MCF 10A (cell line): ENCODE results near the gene CYTH3. TPM values are rescaled to one million over a fixed set of nuclear protein-coding genes. Genes with fewer than 3 reads are reported as not detected.
"Not testable (repeated sequence)": the region's sequence is repeated elsewhere in the genome, so short reads cannot be mapped to it uniquely, and the experiment has no call there.

Experiments used
- BruUV-seq: library from RNA; stranded (reverse); fragments of 400-500 nt; replicated peaks from 2 replicates; lab custom pipeline; 2021; lab: Mats Ljungman, UMichigan
- CTCF ChIA-PET: fragments of 300-600 bp; sonication (Branson Sonifier 250); formaldehyde crosslinking; extraction: SDS; loops from one replicate; lab custom pipeline; 2021; ENCODE audit warnings: antibody characterized with exemption, inconsistent platforms; lab: Yijun Ruan, JAX
- POLR2A ChIA-PET: fragments of 300-600, 350-650 bp; sonication (Branson Sonifier 250); formaldehyde crosslinking; extraction: SDS; loops from one replicate; lab custom pipeline; 2020; ENCODE audit warnings: antibody characterized with exemption, inconsistent platforms; lab: Yijun Ruan, JAX
- DNase-seq: peaks from one replicate; pipeline ENCODE4 v3.0.0-alpha.2; 2018; ENCODE audit not compliant: unreplicated experiment
- H3K27ac Mint-ChIP-seq: one replicate; pipeline ENCODE4 v1.8.0; 2022; ENCODE audit warnings: mild to moderate bottlenecking, low read depth, mixed read lengths; ENCODE audit not compliant: unreplicated experiment
- H3K27me3 Mint-ChIP-seq: one replicate; pipeline ENCODE4 v1.8.0; 2022; ENCODE audit warnings: mixed read lengths; ENCODE audit not compliant: insufficient read depth, unreplicated experiment
- H3K36me3 Mint-ChIP-seq: one replicate; pipeline ENCODE4 v1.8.0; 2022; ENCODE audit warnings: mild to moderate bottlenecking, moderate library complexity, mixed read lengths; ENCODE audit not compliant: insufficient read depth, unreplicated experiment
- H3K4me1 Mint-ChIP-seq: one replicate; pipeline ENCODE4 v1.8.0; 2022; ENCODE audit warnings: mixed read lengths; ENCODE audit not compliant: insufficient read depth, unreplicated experiment
- H3K4me3 Mint-ChIP-seq: one replicate; pipeline ENCODE4 v1.8.0; 2022; ENCODE audit warnings: mild to moderate bottlenecking, moderate library complexity, mixed read lengths; ENCODE audit not compliant: unreplicated experiment
- H3K9me3 Mint-ChIP-seq: one replicate; pipeline ENCODE4 v1.8.0; 2022; ENCODE audit warnings: mixed read lengths; ENCODE audit not compliant: unreplicated experiment
- CTCF ChIP-seq: fragments of 200-600 bp; IDR thresholded peaks from one replicate; pipeline ENCODE4 v1.8.0; 2022; ENCODE audit warnings: antibody characterized with exemption, mild to moderate bottlenecking; ENCODE audit not compliant: unreplicated experiment
- intact Hi-C: fragments of 100-400 bp; cut with micrococcal nuclease; formaldehyde crosslinking; loops from 2 replicates; pipeline ENCODE4 v1.14.1; 2022
- total RNA-seq: library from RNA; stranded (reverse); gene quantifications from 2 replicates; pipeline ENCODE4 v1.2.3, GENCODE V29; 2022

CYTH3 gene
- total RNA-seq, 1 experiment from 2014 or later: 23.5 TPM

DNA sequence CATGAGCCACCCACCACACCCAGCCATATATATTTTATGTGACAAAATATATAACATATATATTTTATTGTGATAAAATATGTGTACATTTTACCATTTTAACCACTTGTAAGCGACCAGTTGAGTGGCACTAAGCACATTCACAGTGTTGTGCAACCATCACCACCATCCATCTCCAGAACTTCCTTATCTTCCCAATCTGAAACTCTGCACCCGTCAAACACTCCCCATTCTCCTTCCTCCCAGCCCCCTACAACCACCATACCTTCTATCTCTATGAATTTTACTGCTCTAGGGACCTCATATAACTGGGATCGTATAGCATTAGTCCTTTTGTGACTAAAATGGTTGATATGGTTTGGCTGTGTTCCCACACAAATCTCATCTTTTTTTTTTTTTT lies 20.8 kb upstream of the CYTH3 start:
- peaks cover 5% of the 10 kb centered on the region for H3K9me3 Mint-ChIP-seq
- no peak for TF ChIP-seq CTCF
- intact Hi-C loops: no loop called here
- no peak overlapping the region for H3K4me3 Mint-ChIP-seq
- CTCF ChIA-PET: interaction anchor here (0.7 kb wide), 1 partner anchor 22 kb away, joined by 3 read pairs; no protein-coding TSS in a partner anchor
- no peak for DNase-seq
- no peaks in the 10 kb centered on the region for H3K27me3 Mint-ChIP-seq
- H3K27ac Mint-ChIP-seq: no peak overlapping the region
- H3K36me3 Mint-ChIP-seq: no peaks in the 10 kb centered on the region
- POLR2A ChIA-PET: no interaction called here
- no TSS peak for BruUV-seq
- H3K4me1 Mint-ChIP-seq: no peaks in the 10 kb centered on the region

DNA sequence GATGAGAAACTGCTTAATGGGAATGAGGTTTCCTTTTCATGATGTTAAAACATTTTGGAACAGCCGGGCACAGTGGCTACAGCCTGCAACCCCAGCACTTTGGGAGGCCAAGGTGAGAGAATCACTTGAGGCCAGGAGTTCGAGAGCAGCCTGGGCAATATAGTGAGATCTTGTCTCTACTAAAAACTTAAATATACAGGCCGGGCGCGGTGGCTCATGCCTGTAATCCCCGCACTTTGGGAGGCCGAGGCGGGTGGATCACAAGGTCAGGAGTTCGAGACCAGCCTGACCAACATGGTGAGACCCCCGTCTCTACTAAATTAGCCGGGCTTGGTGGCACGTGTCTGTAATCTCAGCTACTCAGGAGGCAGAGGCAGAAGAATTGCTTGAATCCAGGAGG lies 19.5 kb upstream of the CYTH3 start:
- DNase-seq, H3K36me3 Mint-ChIP-seq, H3K4me3 Mint-ChIP-seq, H3K27ac Mint-ChIP-seq, POLR2A ChIA-PET, CTCF ChIA-PET, BruUV-seq, intact Hi-C loops, H3K4me1 Mint-ChIP-seq, H3K27me3 Mint-ChIP-seq, H3K9me3 Mint-ChIP-seq: not testable (repeated sequence)

DNA sequence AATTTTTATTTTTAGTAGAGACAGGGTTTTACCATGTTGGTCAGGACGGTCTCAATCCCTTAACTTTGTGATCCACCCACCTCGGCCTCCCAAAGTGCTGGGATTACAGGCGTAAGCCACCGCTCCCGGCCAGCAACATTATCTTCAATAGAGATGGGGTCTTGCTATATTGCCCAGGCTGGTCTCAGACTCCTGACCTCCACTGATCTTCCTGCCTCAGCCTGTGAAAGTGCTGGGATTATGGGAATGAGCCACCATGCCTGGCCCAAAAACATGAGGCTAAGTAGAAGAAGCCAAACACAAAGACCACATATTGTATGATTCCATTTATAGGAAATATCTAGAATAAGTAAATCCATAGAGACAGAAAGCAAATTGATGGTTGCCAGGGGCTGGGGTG lies 19.1 kb upstream of the CYTH3 start:
- intact Hi-C loops: no loop called here
- POLR2A ChIA-PET: no interaction called here
- no peak overlapping the region for H3K27ac Mint-ChIP-seq

DNA sequence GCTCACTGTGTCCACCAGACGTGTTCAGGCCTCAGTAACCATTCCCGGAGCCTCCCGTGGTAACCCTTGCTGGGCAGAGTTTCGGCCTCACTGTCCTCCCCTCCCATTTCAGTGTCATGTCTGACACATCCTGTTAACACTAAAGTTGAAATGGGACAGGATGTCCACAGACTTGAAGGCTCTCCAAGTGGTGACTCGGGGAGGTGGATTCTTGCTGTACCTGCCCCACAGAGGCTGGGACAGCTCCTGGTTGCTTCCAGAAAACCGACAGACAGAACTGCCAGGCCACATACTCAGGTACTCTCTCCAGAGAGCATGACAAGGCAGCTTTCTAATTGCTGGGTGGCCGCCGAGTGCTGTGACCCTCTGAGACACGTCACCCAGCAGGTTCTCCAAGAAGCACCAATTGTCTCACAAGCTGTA lies 17.9 kb upstream of the CYTH3 start:
- Mint-ChIP-seq H3K36me3 (no peaks in the 10 kb centered on the region), H3K4me3 (no peak overlapping the region), H3K27ac (no peak overlapping the region), H3K27me3 (no peaks in the 10 kb centered on the region), H3K4me1 (no peaks in the 10 kb centered on the region), H3K9me3 (peaks cover 8% of the 10 kb centered on the region)
- ChIA-PET CTCF (interaction anchor here (0.7 to 1.1 kb wide), 2 partner anchors 34 to 172 kb away, joined by 4 read pairs; no protein-coding TSS in a partner anchor), POLR2A (interaction anchor here (0.6 kb wide), 1 partner anchor 71 kb away, joined by 3 read pairs; no protein-coding TSS in a partner anchor)
- no peak for DNase-seq
- no TSS peak for BruUV-seq
- TF ChIP-seq CTCF: no peak
- intact Hi-C loops: no loop called here

More for the DNA sequence above, 19.1 kb upstream of the CYTH3 start:
- no peak for DNase-seq
- TF ChIP-seq CTCF: no peak
- CTCF ChIA-PET: interaction anchor here (1.1 kb wide), 1 partner anchor 33 kb away, joined by 4 read pairs; no protein-coding TSS in a partner anchor
- BruUV-seq: no TSS peak
- no peaks in the 10 kb centered on the region for H3K27me3 Mint-ChIP-seq
- no peak overlapping the region for H3K4me3 Mint-ChIP-seq
- H3K4me1 Mint-ChIP-seq: no peaks in the 10 kb centered on the region
- H3K36me3 Mint-ChIP-seq: no peaks in the 10 kb centered on the region
- peaks cover 8% of the 10 kb centered on the region for H3K9me3 Mint-ChIP-seq
